ENCODE results near the gene CNKSR3. TPM values are rescaled to one million over a fixed set of nuclear protein-coding genes. Genes with fewer than 3 reads are reported as not detected.

The CNKSR3 gene
- total RNA-seq, 4 donors from 2014 or later = 11.7 to 22.7 (median 13.7) TPM

GRCh38 chr6:154502553-154502952, 7.9 kb downstream of the CNKSR3 start:
- Histone ChIP-seq H3K9me3 (no peaks in the 10 kb centered on the region), H3K27ac (peak overlapping the region in 1 of 4 donors; percentile 42), H3K4me1 (peaks cover 0 to 32% (median 5%) of the 10 kb centered on the region in 4 donors), H3K27me3 (no peaks in the 10 kb centered on the region), H3K4me3 (no peak overlapping the region), H3K36me3 (no peaks in the 10 kb centered on the region)
- TF ChIP-seq CTCF (IDR thresholded peaks at IDR 0.05) = no peak
- TF ChIP-seq EP300 (IDR thresholded peaks at IDR 0.05) = no peak
- TF ChIP-seq POLR2A (IDR thresholded peaks at IDR 0.05) = no peak
- no peak for DNase-seq (ENCODE audit: low spot score in 2 of 2)
- WGBS, 2 donors = 83 to 89% methylated on average over 7 of the region's 7 CpGs

- WGBS, 2 donors = 88% methylated on average over 4 of the region's 4 CpGs
- H3K4me3 ChIP-seq = no peak overlapping the region
- no peaks in the 10 kb centered on the region for H3K27me3 ChIP-seq
- no peaks in the 10 kb centered on the region for H3K36me3 ChIP-seq
- peak overlapping the region in 2 of 4 donors; percentile 61 to 71 for H3K27ac ChIP-seq
- peaks cover 0 to 25% (median 4%) of the 10 kb centered on the region in 4 donors for H3K4me1 ChIP-seq
- DNase-seq (ENCODE audit: low spot score in 2 of 2) = no peak
- no peak for TF ChIP-seq POLR2A (IDR thresholded peaks at IDR 0.05)
- TF ChIP-seq CTCF (IDR thresholded peaks at IDR 0.05) = no peak
- TF ChIP-seq EP300 (IDR thresholded peaks at IDR 0.05) = no peak
- no peaks in the 10 kb centered on the region for H3K9me3 ChIP-seq
Observed at GRCh38 chr6:154501578-154501868, 9.0 kb downstream of the CNKSR3 start.

- no peaks in the 10 kb centered on the region for H3K36me3 ChIP-seq
- peaks cover 0 to 25% (median 1%) of the 10 kb centered on the region in 4 donors for H3K4me1 ChIP-seq
- WGBS, 2 donors = 63 to 68% methylated on average over 9 of the region's 9 CpGs
- TF ChIP-seq POLR2A (IDR thresholded peaks at IDR 0.05) = no peak
- peak in 4 of 5 experiments; percentile 39 to 55 (median 46) for TF ChIP-seq CTCF (IDR thresholded peaks at IDR 0.05)
- DNase-seq (ENCODE audit: low spot score in 2 of 2) = no peak
- no peaks in the 10 kb centered on the region for H3K9me3 ChIP-seq
- no peaks in the 10 kb centered on the region for H3K27me3 ChIP-seq
- no peak overlapping the region for H3K4me3 ChIP-seq
- H3K27ac ChIP-seq = peak overlapping the region in 2 of 4 donors; percentile 61 to 71
Observed at GRCh38 chr6:154500769-154501577, 9.5 kb downstream of the CNKSR3 start.

- TF ChIP-seq POLR2A (IDR thresholded peaks at IDR 0.05) (no peak), CTCF (IDR thresholded peaks at IDR 0.05) (no peak), EP300 (IDR thresholded peaks at IDR 0.05) (peak in 1 of 2 donors; percentile 26)
- Histone ChIP-seq H3K9me3 (no peaks in the 10 kb centered on the region), H3K36me3 (no peaks in the 10 kb centered on the region), H3K27me3 (no peaks in the 10 kb centered on the region), H3K4me1 (peaks cover 0 to 25% (median 0%) of the 10 kb centered on the region in 4 donors), H3K4me3 (no peak overlapping the region), H3K27ac (peak overlapping the region in 2 of 4 donors; percentile 61 to 71)
- WGBS, 2 donors = 24 to 33% methylated on average over 4 of the region's 4 CpGs
- DNase-seq (ENCODE audit: low spot score in 2 of 2) = no peak
Observed at GRCh38 chr6:154499855-154500589, 10.5 kb downstream of the CNKSR3 start.
